Globus pallidus (tissue), 1 donor: ENCODE data around the gene EBF3.

Experiments used
- DNase-seq: peaks from one replicate; pipeline ENCODE4 v3.0.0-alpha.2; 2015; ENCODE audit warnings: low spot score

EBF3 gene

GRCh38 chr10:129945064-129945463, 19.0 kb downstream of the EBF3 start:
- DNase-seq, result no peak

GRCh38 chr10:129944456-129944855, 19.6 kb downstream of the EBF3 start:
- no peak for DNase-seq

- DNase-seq, result no peak
Measured at GRCh38 chr10:129942936-129943715, 20.9 kb downstream of the EBF3 start.

- DNase-seq, result no peak
Measured at GRCh38 chr10:129942391-129942790, 21.7 kb downstream of the EBF3 start.

GRCh38 chr10:129942019-129942277, 22.1 kb downstream of the EBF3 start:
- DNase-seq, result no peak

GRCh38 chr10:129941199-129942018, 22.7 kb downstream of the EBF3 start:
- no peak for DNase-seq

- no peak for DNase-seq
Measured at GRCh38 chr10:129940617-129941198, 23.4 kb downstream of the EBF3 start.

GRCh38 chr10:129939416-129940275, 24.4 kb downstream of the EBF3 start:
- no peak for DNase-seq

- DNase-seq, result no peak
Measured at GRCh38 chr10:129938460-129938859, 25.6 kb downstream of the EBF3 start.

GRCh38 chr10:129937351-129937751, 26.7 kb downstream of the EBF3 start:
- no peak for DNase-seq

- no peak for DNase-seq
Measured at GRCh38 chr10:129936923-129937300, 27.2 kb downstream of the EBF3 start.

- DNase-seq, result no peak
Measured at GRCh38 chr10:129936266-129936922, 27.7 kb downstream of the EBF3 start.

GRCh38 chr10:129935867-129936152, 28.3 kb downstream of the EBF3 start:
- DNase-seq, result no peak

GRCh38 chr10:129935102-129935866, 28.8 kb downstream of the EBF3 start:
- no peak for DNase-seq

GRCh38 chr10:129934196-129934925, 29.7 kb downstream of the EBF3 start:
- DNase-seq, result no peak

- no peak for DNase-seq
Measured at GRCh38 chr10:129933456-129934092, 30.5 kb downstream of the EBF3 start.

- DNase-seq, result no peak
Measured at GRCh38 chr10:129932751-129933433, 31.2 kb downstream of the EBF3 start.

- no peak for DNase-seq
Measured at GRCh38 chr10:129932182-129932581, 31.9 kb downstream of the EBF3 start.
